ENCODE measurements around the gene SEPTIN10. TPM values are rescaled to one million over a fixed set of nuclear protein-coding genes. Genes with fewer than 3 reads are reported as not detected.

The SEPTIN10 gene
- polyA plus RNA-seq, 1 donor from 2014 or later = 7.4 TPM

- Histone ChIP-seq H3K27ac (ENCODE audit: low read length) (no peak overlapping the region), H3K9ac (ENCODE audit: low read length) (no peak overlapping the region), H3K79me2 (replicated peaks; ENCODE audit: insufficient read depth, low read length) (no peaks in the 10 kb centered on the region)
These were observed 67.7 kb downstream of the SEPTIN10 start for GRCh38 chr2:109545828-109546713.

More at GRCh38 chr2:109545828-109546713, 67.7 kb downstream of the SEPTIN10 start:
- no peaks in the 10 kb centered on the region for H3F3A ChIP-seq (ENCODE audit: insufficient read depth, low read length, poor library complexity, severe bottlenecking)
- no peaks in the 10 kb centered on the region for H3K9me3 ChIP-seq (ENCODE audit: low read length)
- H3K4me3 ChIP-seq (ENCODE audit: low read length) = no peak overlapping the region
- H3K4me2 ChIP-seq (ENCODE audit: low read length) = no peak overlapping the region
- no peaks in the 10 kb centered on the region for H3K36me3 ChIP-seq (ENCODE audit: insufficient read depth, low read length)
- no peak for TF ChIP-seq POLR2AphosphoS5 (IDR thresholded peaks at IDR 0.05)
- TF ChIP-seq MXI1 (conservative IDR thresholded peaks at IDR 0.05; ENCODE audit: poor library complexity, severe bottlenecking) = no peak
- no peak for TF ChIP-seq TAF1 (IDR thresholded peaks at IDR 0.05; ENCODE audit: low read depth)
- peak; percentile 98 for TF ChIP-seq RAD21 (conservative IDR thresholded peaks at IDR 0.05)
- no peak for TF ChIP-seq EP300 (conservative IDR thresholded peaks at IDR 0.05; ENCODE audit: poor library complexity, severe bottlenecking)
- peak; percentile 96 for TF ChIP-seq SMC3 (conservative IDR thresholded peaks at IDR 0.05; ENCODE audit: poor library complexity)
- no peak for TF ChIP-seq EZH2 (IDR thresholded peaks at IDR 0.05; ENCODE audit: borderline replicate concordance, insufficient read depth, low read length, poor library complexity, severe bottlenecking)
- TF ChIP-seq REST (IDR thresholded peaks at IDR 0.05; ENCODE audit: borderline replicate concordance) = no peak
- peak; percentile 95 for TF ChIP-seq CTCF (IDR thresholded peaks at IDR 0.05; ENCODE audit: poor library complexity, severe bottlenecking)
- no peaks in the 10 kb centered on the region for H4K20me1 ChIP-seq (ENCODE audit: insufficient read depth)
- H3K9me2 ChIP-seq (ENCODE audit: insufficient read depth, low read length) = no peaks in the 10 kb centered on the region
- no peaks in the 10 kb centered on the region for H3K27me3 ChIP-seq (ENCODE audit: insufficient read depth, low read depth, low read length)
- no peak overlapping the region for H2AFZ ChIP-seq (ENCODE audit: low read depth, low read length)
